Measurements from ENCODE around the gene RNF130.

RNF130 gene, protein sequence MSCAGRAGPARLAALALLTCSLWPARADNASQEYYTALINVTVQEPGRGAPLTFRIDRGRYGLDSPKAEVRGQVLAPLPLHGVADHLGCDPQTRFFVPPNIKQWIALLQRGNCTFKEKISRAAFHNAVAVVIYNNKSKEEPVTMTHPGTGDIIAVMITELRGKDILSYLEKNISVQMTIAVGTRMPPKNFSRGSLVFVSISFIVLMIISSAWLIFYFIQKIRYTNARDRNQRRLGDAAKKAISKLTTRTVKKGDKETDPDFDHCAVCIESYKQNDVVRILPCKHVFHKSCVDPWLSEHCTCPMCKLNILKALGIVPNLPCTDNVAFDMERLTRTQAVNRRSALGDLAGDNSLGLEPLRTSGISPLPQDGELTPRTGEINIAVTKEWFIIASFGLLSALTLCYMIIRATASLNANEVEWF

DNA sequence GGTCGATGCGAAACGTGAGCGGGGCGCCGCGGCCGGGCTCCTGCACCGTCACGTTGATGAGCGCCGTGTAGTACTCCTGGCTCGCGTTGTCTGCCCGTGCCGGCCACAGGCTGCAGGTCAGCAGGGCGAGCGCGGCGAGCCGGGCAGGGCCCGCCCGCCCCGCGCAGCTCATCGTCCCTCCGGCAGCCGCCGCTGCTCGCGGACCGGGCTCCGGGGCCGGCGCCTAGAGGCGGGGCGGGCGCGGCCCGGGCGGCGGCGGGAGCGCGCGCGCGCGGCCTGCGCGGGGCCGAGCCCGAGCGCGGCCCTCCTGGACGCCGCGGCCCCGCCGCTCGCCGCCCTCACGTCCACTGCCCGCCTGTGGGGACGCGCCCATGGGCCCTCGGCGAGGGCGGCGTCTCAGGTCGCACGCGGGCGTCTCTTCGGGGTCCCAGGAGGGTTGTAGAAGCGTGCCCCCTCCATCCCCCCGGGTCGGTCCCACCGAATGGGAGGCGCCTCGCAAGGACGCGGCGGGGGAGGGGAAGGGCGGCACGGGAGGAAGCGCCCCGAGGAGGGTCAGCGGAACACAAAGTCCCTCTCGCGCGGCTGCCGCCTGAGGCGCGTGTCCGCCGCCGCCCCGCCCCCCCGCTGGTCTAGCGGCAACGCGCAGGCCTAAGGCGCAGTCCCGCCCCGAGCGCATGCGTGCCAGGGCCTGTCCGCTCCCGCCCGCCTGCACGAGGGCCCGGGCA is at the start of gene RNF130:
Gene RNF130, minus strand, starts transcription at position 229 of the 725 bp plus-strand sequence. Its CDS starts 57 bp downstream, at position 172.
- peak within 1 kb of the TSS; percentile 95 for H3K27ac ChIP-seq

GRCh38 chr5:180120237-180121101 is 48.9 kb upstream of the RNF130 start:
- TF ChIP-seq Cebpa-rat (IDR thresholded peaks at IDR 0.05): no peak
- no peaks in the 10 kb centered on the region for H3K36me3 ChIP-seq

More for the DNA sequence above, at the start of gene RNF130:
- peaks cover 6% of the 10 kb centered on the region for H3K36me3 ChIP-seq
- no peak for TF ChIP-seq Cebpa-rat (IDR thresholded peaks at IDR 0.05)
- H4K20me1 ChIP-seq: peaks cover 39% of the 10 kb centered on the region
- no peaks in the 10 kb centered on the region for H3K27me3 ChIP-seq
- peak within 1 kb of the TSS; percentile 98 for H3K4me2 ChIP-seq
- peak within 1 kb of the TSS; percentile 88 for H3K4me3 ChIP-seq
- peak within 1 kb of the TSS; percentile 94 for H3K9ac ChIP-seq
- peaks cover 31% of the 10 kb centered on the region for H3K4me1 ChIP-seq
- H3K9me3 ChIP-seq: peaks cover 13% of the 10 kb centered on the region

DNA sequence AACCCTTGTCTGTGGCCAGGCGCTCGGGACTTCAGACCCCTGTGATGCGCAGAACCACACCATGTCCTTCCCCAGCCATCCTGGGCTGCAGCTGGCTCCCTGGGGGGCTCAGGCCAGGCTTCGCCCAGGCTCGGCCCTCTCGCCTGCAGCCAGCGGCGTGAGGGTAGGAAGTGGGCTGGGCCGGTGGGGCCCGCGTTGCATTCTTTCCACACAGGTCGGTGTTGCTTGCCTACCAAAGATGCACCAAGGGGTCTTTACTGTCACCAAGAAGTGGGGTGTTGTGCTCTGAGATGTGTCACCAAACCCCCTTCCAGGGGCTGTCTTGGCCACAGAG is 48.3 kb upstream of the RNF130 start:
- TF ChIP-seq Cebpa-rat (IDR thresholded peaks at IDR 0.05): no peak
- Histone ChIP-seq H3K27me3 (no peaks in the 10 kb centered on the region), H3K36me3 (no peaks in the 10 kb centered on the region), H3K27ac (no peak overlapping the region), H3K4me3 (no peak overlapping the region), H3K9ac (no peak overlapping the region), H3K4me1 (peaks cover 17% of the 10 kb centered on the region), H3K4me2 (no peak overlapping the region), H3K9me3 (no peaks in the 10 kb centered on the region), H4K20me1 (no peaks in the 10 kb centered on the region)

More at GRCh38 chr5:180120237-180121101, 48.9 kb upstream of the RNF130 start:
- Histone ChIP-seq H3K27ac (no peak overlapping the region), H3K9ac (no peak overlapping the region), H3K27me3 (no peaks in the 10 kb centered on the region), H3K4me3 (no peak overlapping the region), H4K20me1 (no peaks in the 10 kb centered on the region), H3K9me3 (no peaks in the 10 kb centered on the region), H3K4me1 (peaks cover 11% of the 10 kb centered on the region), H3K4me2 (no peak overlapping the region)

DNA sequence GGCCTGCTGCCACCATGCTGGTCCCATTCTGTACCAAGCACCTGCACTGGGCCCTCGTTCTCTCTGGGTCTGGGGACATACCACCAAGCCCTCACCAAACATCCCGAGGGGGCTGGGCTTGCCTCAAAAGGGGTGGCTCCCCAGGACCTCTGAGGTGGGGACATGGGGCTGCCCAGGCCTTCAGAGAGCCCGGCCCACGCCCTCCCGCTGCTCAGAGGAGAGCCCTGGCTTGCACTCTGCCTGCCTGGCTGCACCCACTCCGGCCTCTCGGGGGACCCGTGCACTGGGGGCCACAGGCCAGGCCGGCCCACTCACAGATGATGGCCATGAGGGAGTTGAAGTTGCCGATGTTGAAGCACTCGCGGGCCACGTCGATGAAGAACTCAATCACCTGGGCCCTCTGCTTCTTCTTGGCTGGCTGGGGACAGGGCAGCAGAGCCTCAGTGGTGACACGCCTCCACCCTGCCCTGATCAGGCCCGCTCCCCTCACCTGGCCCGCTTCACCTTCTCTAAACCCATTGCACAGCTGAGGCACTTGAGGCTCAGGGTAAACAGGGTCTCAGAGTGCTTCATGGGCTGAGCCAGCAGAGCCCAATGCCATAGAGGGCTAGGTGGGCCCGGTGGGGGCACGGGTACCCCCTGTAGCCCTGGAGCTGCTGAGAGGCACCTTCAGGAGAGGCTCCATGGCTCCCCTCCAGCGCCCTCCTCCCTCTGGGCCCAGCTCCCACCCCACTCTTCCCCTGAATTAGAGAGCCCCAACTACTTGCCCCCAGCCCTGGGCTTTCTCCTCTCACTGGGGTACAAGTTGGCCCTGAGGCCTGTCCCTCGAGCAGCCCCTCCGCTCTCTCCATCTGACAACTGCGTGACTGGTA is 47.7 kb upstream of the RNF130 start:
- H3K9me3 ChIP-seq: no peaks in the 10 kb centered on the region
- H3K36me3 ChIP-seq: no peaks in the 10 kb centered on the region
- no peaks in the 10 kb centered on the region for H3K27me3 ChIP-seq
- TF ChIP-seq Cebpa-rat (IDR thresholded peaks at IDR 0.05): no peak
- peaks cover 23% of the 10 kb centered on the region for H3K4me1 ChIP-seq
- H4K20me1 ChIP-seq: no peaks in the 10 kb centered on the region
- no peak overlapping the region for H3K27ac ChIP-seq
- no peak overlapping the region for H3K9ac ChIP-seq
- H3K4me3 ChIP-seq: no peak overlapping the region
- no peak overlapping the region for H3K4me2 ChIP-seq

GRCh38 chr5:180118391-180118791 is 46.8 kb upstream of the RNF130 start:
- no peak overlapping the region for H3K4me3 ChIP-seq
- H3K36me3 ChIP-seq: no peaks in the 10 kb centered on the region
- no peaks in the 10 kb centered on the region for H3K9me3 ChIP-seq
- no peak overlapping the region for H3K9ac ChIP-seq
- no peak overlapping the region for H3K4me2 ChIP-seq
- TF ChIP-seq Cebpa-rat (IDR thresholded peaks at IDR 0.05): no peak
- H3K27ac ChIP-seq: no peak overlapping the region
- peaks cover 26% of the 10 kb centered on the region for H3K4me1 ChIP-seq
- H4K20me1 ChIP-seq: no peaks in the 10 kb centered on the region
- no peaks in the 10 kb centered on the region for H3K27me3 ChIP-seq

- no peak overlapping the region for H3K4me2 ChIP-seq
- no peak overlapping the region for H3K27ac ChIP-seq
Observed at GRCh38 chr5:180117000-180117725, 45.6 kb upstream of the RNF130 start.

GRCh38 chr5:180116077-180116999 is 44.8 kb upstream of the RNF130 start:
- Histone ChIP-seq H3K9me3 (no peaks in the 10 kb centered on the region), H3K4me3 (no peak overlapping the region), H3K27ac (no peak overlapping the region; the same call in 1 of the 2 replicates), H3K27me3 (no peaks in the 10 kb centered on the region), H3K36me3 (no peaks in the 10 kb centered on the region), H3K9ac (no peak overlapping the region), H3K4me1 (peaks cover 26% of the 10 kb centered on the region), H3K4me2 (peak overlapping the region; percentile 24; the same call in 1 of the 2 replicates), H4K20me1 (no peaks in the 10 kb centered on the region)
- no peak for TF ChIP-seq Cebpa-rat (IDR thresholded peaks at IDR 0.05)

More at GRCh38 chr5:180117000-180117725, 45.6 kb upstream of the RNF130 start:
- Histone ChIP-seq H3K9ac (no peak overlapping the region), H3K4me3 (no peak overlapping the region), H3K36me3 (no peaks in the 10 kb centered on the region), H3K27me3 (no peaks in the 10 kb centered on the region), H3K9me3 (no peaks in the 10 kb centered on the region), H4K20me1 (no peaks in the 10 kb centered on the region), H3K4me1 (peaks cover 26% of the 10 kb centered on the region)
- TF ChIP-seq Cebpa-rat (IDR thresholded peaks at IDR 0.05): no peak

All from BLaER1 (cell line).